Brain microvascular endothelial cell (primary cell): ENCODE measurements around the gene SUPV3L1.

Source experiments
- DNase-seq: peaks from one replicate; pipeline ENCODE4 v3.0.0-alpha.2; 2020
- H3K27ac ChIP-seq: fragments of 250-450 bp; sonication (Bioruptor Pico); 2 replicates; pipeline ENCODE4 v1.5.1; 2020; ENCODE audit warnings: mild to moderate bottlenecking, moderate library complexity
- H3K27me3 ChIP-seq: fragments of 250-450 bp; sonication (Bioruptor Pico); replicated peaks from 2 replicates; pipeline ENCODE4 v1.5.1; 2020; ENCODE audit warnings: mild to moderate bottlenecking
- H3K36me3 ChIP-seq: fragments of 250-450 bp; sonication (Bioruptor Pico); replicated peaks from 2 replicates; pipeline ENCODE4 v1.5.1; 2020; ENCODE audit warnings: mild to moderate bottlenecking
- H3K4me3 ChIP-seq: 2 replicates; pipeline ENCODE4 v1.5.1; 2011; ENCODE audit warnings: low read depth, mild to moderate bottlenecking, control low read depth, low read length, moderate library complexity
- CTCF ChIP-seq: IDR thresholded peaks from 2 replicates; pipeline ENCODE4 v1.5.1; 2011; ENCODE audit warnings: low read depth, mild to moderate bottlenecking, moderate library complexity, low read length, control low read depth, inconsistent platforms; ENCODE audit errors: missing control alignments
- in situ Hi-C: cut with HindIII; loops from 2 replicates; pipeline ENCODE4 v1.10.0; 2017; ENCODE audit warnings: low sequenced_read_pairs, low pct_ligation_motif_present

Gene SUPV3L1

GRCh38 chr10:69181433-69181832, 1.4 kb downstream of the SUPV3L1 start:
- Histone ChIP-seq H3K27ac (no peak overlapping the region), H3K4me3 (peak overlapping the region; percentile 96), H3K36me3 (peaks cover 2% of the 10 kb centered on the region), H3K27me3 (no peaks in the 10 kb centered on the region)
- no peak for DNase-seq
- in situ Hi-C loops = no loop called here
- no peak for TF ChIP-seq CTCF

- in situ Hi-C loops = no loop called here
- no peak overlapping the region for H3K4me3 ChIP-seq
- peaks cover 2% of the 10 kb centered on the region for H3K36me3 ChIP-seq
- no peak overlapping the region for H3K27ac ChIP-seq
- no peak for DNase-seq
- no peak for TF ChIP-seq CTCF
- no peaks in the 10 kb centered on the region for H3K27me3 ChIP-seq
These were observed 2.0 kb downstream of the SUPV3L1 start for GRCh38 chr10:69182005-69182404.

GRCh38 chr10:69186524-69186923, 6.5 kb downstream of the SUPV3L1 start:
- Histone ChIP-seq H3K27me3 (no peaks in the 10 kb centered on the region), H3K4me3 (no peak overlapping the region), H3K27ac (no peak overlapping the region), H3K36me3 (peaks cover 20% of the 10 kb centered on the region)
- DNase-seq = no peak
- TF ChIP-seq CTCF = no peak
- in situ Hi-C loops = no loop called here

GRCh38 chr10:69201045-69201444, 21.0 kb downstream of the SUPV3L1 start:
- in situ Hi-C loops = no loop called here
- H3K36me3 ChIP-seq = peaks cover 37% of the 10 kb centered on the region
- no peak for TF ChIP-seq CTCF
- H3K27me3 ChIP-seq = no peaks in the 10 kb centered on the region
- no peak for DNase-seq
- H3K4me3 ChIP-seq = no peak overlapping the region
- no peak overlapping the region for H3K27ac ChIP-seq

- no peak for DNase-seq
- Histone ChIP-seq H3K4me3 (no peak overlapping the region), H3K36me3 (peaks cover 38% of the 10 kb centered on the region), H3K27me3 (no peaks in the 10 kb centered on the region), H3K27ac (no peak overlapping the region)
- TF ChIP-seq CTCF = no peak
- in situ Hi-C loops = no loop called here
These were observed 22.3 kb downstream of the SUPV3L1 start for GRCh38 chr10:69202332-69202731.

GRCh38 chr10:69208761-69209160, 28.7 kb downstream of the SUPV3L1 start:
- in situ Hi-C loops = no loop called here

More at GRCh38 chr10:69208761-69209160, 28.7 kb downstream of the SUPV3L1 start:
- no peak overlapping the region for H3K4me3 ChIP-seq
- no peak for TF ChIP-seq CTCF
- DNase-seq = no peak
- H3K27ac ChIP-seq = no peak overlapping the region
- H3K27me3 ChIP-seq = no peaks in the 10 kb centered on the region
- peaks cover 23% of the 10 kb centered on the region for H3K36me3 ChIP-seq
